OCI-LY1 (cell line): ENCODE data around the gene FRMD1.

ENCODE experiments used
- H2AFZ ChIP-seq: fragments of 200-600 bp; sonication (generic), shearing (Covaris generic); 2 replicates; pipeline ENCODE4 v1.6.0; 2014; ENCODE audit warnings: antibody characterized with exemption, mild to moderate bottlenecking, low read length
- H3F3A ChIP-seq: fragments of 200-600 bp; sonication (generic), shearing (Covaris generic); 2 replicates; pipeline ENCODE4 v1.6.0; 2014; ENCODE audit warnings: mild to moderate bottlenecking, antibody characterized with exemption, low read length, moderate library complexity; ENCODE audit not compliant: insufficient read depth
- H3K27ac ChIP-seq: fragments of 200-600 bp; sonication (generic); 2 replicates; pipeline ENCODE4 v1.5.1; 2014; ENCODE audit warnings: low read length, mixed run types, mild to moderate bottlenecking, low read depth; ENCODE audit not compliant: poor library complexity, severe bottlenecking
- H3K27me3 ChIP-seq: fragments of 200-600 bp; sonication (generic); 2 replicates; pipeline ENCODE4 v1.6.0; 2014; ENCODE audit warnings: antibody characterized with exemption, mild to moderate bottlenecking, low read length, moderate library complexity; ENCODE audit not compliant: insufficient read depth
- H3K36me3 ChIP-seq: fragments of 200-600 bp; sonication (generic); 2 replicates; pipeline ENCODE4 v1.6.1; 2014; ENCODE audit warnings: mild to moderate bottlenecking, antibody characterized with exemption, low read length, moderate library complexity, mixed read lengths; ENCODE audit not compliant: insufficient read depth
- H3K4me1 ChIP-seq: fragments of 200-600 bp; sonication (generic); 2 replicates; pipeline ENCODE4 v1.5.1; 2014; ENCODE audit warnings: mild to moderate bottlenecking, low read length, moderate library complexity; ENCODE audit not compliant: insufficient read depth, severe bottlenecking
- H3K4me2 ChIP-seq: fragments of 200-600 bp; sonication (generic), shearing (Covaris generic); 2 replicates; pipeline ENCODE4 v1.6.1; 2014; ENCODE audit warnings: low read length
- H3K4me3 ChIP-seq: fragments of 200-600 bp; sonication (generic); 2 replicates; pipeline ENCODE4 v1.5.1; 2014; ENCODE audit warnings: low read length, low read depth, mild to moderate bottlenecking, mixed read lengths; ENCODE audit not compliant: poor library complexity, severe bottlenecking
- H3K79me2 ChIP-seq: fragments of 200-600 bp; shearing (Covaris generic); 2 replicates; pipeline ENCODE4 v1.6.1; 2016; ENCODE audit warnings: mixed run types, low read length, mixed read lengths; ENCODE audit not compliant: insufficient read depth
- H3K9ac ChIP-seq: fragments of 200-600 bp; sonication (generic), shearing (Covaris generic); 2 replicates; pipeline ENCODE4 v1.6.1; 2014; ENCODE audit warnings: mild to moderate bottlenecking, low read length, mixed read lengths
- H3K9me2 ChIP-seq: fragments of 200-600 bp; sonication (generic), shearing (Covaris generic); 2 replicates; pipeline ENCODE4 v1.6.1; 2014; ENCODE audit warnings: low read depth, mild to moderate bottlenecking, low read length, mixed read lengths
- H3K9me3 ChIP-seq: fragments of 200-600 bp; shearing (Covaris generic); 2 replicates; pipeline ENCODE4 v1.6.1; 2014; ENCODE audit warnings: low read length, mixed read lengths
- H4K20me1 ChIP-seq: fragments of 200-600 bp; sonication (generic), shearing (Covaris generic); 2 replicates; pipeline ENCODE4 v1.6.0; 2016; ENCODE audit warnings: mild to moderate bottlenecking, low read length; ENCODE audit not compliant: insufficient read depth
- EZH2 ChIP-seq: fragments of 200-600 bp; sonication (generic), shearing (Covaris generic); IDR thresholded peaks from 2 replicates; pipeline ENCODE4 v1.8.0; 2017; ENCODE audit warnings: borderline replicate concordance, mixed run types, mild to moderate bottlenecking, antibody characterized with exemption, low read length, moderate library complexity, mixed read lengths
- TF ChIP-seq, protein P1 (sequence below): fragments of 200-600 bp; sonication (generic), shearing (Covaris generic); IDR thresholded peaks from 2 replicates; pipeline ENCODE4 v1.5.1; 2017; ENCODE audit warnings: mild to moderate bottlenecking, antibody characterized with exemption, low read length, moderate library complexity, mixed read lengths

FRMD1 gene

GRCh38 chr6:168070804-168071203 is 8.2 kb downstream of the FRMD1 start:
- H4K20me1 ChIP-seq: no peaks in the 10 kb centered on the region
- H2AFZ ChIP-seq: no peak overlapping the region
- no peaks in the 10 kb centered on the region for H3K9me3 ChIP-seq
- no peaks in the 10 kb centered on the region for H3F3A ChIP-seq
- no peaks in the 10 kb centered on the region for H3K4me1 ChIP-seq
- no peaks in the 10 kb centered on the region for H3K9me2 ChIP-seq
- H3K9ac ChIP-seq: no peak overlapping the region
- H3K79me2 ChIP-seq: no peaks in the 10 kb centered on the region
- no peaks in the 10 kb centered on the region for H3K36me3 ChIP-seq
- H3K4me3 ChIP-seq: no peak overlapping the region
- no peak overlapping the region for H3K4me2 ChIP-seq
- TF ChIP-seq, protein P1, sequence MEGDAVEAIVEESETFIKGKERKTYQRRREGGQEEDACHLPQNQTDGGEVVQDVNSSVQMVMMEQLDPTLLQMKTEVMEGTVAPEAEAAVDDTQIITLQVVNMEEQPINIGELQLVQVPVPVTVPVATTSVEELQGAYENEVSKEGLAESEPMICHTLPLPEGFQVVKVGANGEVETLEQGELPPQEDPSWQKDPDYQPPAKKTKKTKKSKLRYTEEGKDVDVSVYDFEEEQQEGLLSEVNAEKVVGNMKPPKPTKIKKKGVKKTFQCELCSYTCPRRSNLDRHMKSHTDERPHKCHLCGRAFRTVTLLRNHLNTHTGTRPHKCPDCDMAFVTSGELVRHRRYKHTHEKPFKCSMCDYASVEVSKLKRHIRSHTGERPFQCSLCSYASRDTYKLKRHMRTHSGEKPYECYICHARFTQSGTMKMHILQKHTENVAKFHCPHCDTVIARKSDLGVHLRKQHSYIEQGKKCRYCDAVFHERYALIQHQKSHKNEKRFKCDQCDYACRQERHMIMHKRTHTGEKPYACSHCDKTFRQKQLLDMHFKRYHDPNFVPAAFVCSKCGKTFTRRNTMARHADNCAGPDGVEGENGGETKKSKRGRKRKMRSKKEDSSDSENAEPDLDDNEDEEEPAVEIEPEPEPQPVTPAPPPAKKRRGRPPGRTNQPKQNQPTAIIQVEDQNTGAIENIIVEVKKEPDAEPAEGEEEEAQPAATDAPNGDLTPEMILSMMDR: no peak
- no peak for TF ChIP-seq EZH2
- no peak overlapping the region for H3K27ac ChIP-seq
- H3K27me3 ChIP-seq: no peaks in the 10 kb centered on the region; the same call in 1 of the 2 replicates

GRCh38 chr6:168067081-168067759 is 11.8 kb downstream of the FRMD1 start:
- H3K9me3 ChIP-seq: no peaks in the 10 kb centered on the region
- H3K36me3 ChIP-seq: no peaks in the 10 kb centered on the region
- no peaks in the 10 kb centered on the region for H4K20me1 ChIP-seq
- no peak for TF ChIP-seq EZH2
- TF ChIP-seq, protein P1: no peak
- no peaks in the 10 kb centered on the region for H3K9me2 ChIP-seq
- no peaks in the 10 kb centered on the region; the same call in 1 of the 2 replicates for H3K27me3 ChIP-seq
- no peaks in the 10 kb centered on the region for H3F3A ChIP-seq
- no peaks in the 10 kb centered on the region for H3K4me1 ChIP-seq
- H3K4me3 ChIP-seq: no peak overlapping the region
- H3K79me2 ChIP-seq: no peaks in the 10 kb centered on the region
- H3K9ac ChIP-seq: no peak overlapping the region
- H2AFZ ChIP-seq: no peak overlapping the region
- H3K4me2 ChIP-seq: no peak overlapping the region
- H3K27ac ChIP-seq: no peak overlapping the region

GRCh38 chr6:168064226-168064807 is 14.7 kb downstream of the FRMD1 start:
- H3K27ac ChIP-seq: no peak overlapping the region

More at GRCh38 chr6:168064226-168064807, 14.7 kb downstream of the FRMD1 start:
- Histone ChIP-seq H3K79me2 (no peaks in the 10 kb centered on the region), H3F3A (no peaks in the 10 kb centered on the region), H3K4me2 (no peak overlapping the region), H3K36me3 (no peaks in the 10 kb centered on the region), H3K4me3 (no peak overlapping the region), H3K27me3 (no peaks in the 10 kb centered on the region), H3K9me2 (no peaks in the 10 kb centered on the region), H3K9me3 (no peaks in the 10 kb centered on the region), H4K20me1 (no peaks in the 10 kb centered on the region), H2AFZ (no peak overlapping the region), H3K4me1 (no peaks in the 10 kb centered on the region), H3K9ac (no peak overlapping the region)
- TF ChIP-seq, protein P1: no peak
- no peak for TF ChIP-seq EZH2
